IMR-90 (cell line): ENCODE data around the gene NUP210. TPM values are rescaled to one million over a fixed set of nuclear protein-coding genes. Genes with fewer than 3 reads are reported as not detected.

Experiments used
- ATAC-seq: fragments of 200-7000 bp; cut with Tn5 transposase; 2 replicates; pipeline ENCODE4 v1.9.1; 2020; ENCODE audit warnings: low read depth, mild to moderate bottlenecking, moderate library complexity
- Bru-seq: library from RNA; stranded (reverse); fragments of 400-500 nt; gene quantifications from one replicate; lab custom pipeline; 2021; lab: Mats Ljungman, UMichigan
- BruChase-seq, 2 experiments: library from RNA; stranded (reverse); fragments of 400-500 nt; gene quantifications; one replicate each; lab custom pipeline; 2021; lab: Mats Ljungman, UMichigan
- BruUV-seq: library from RNA; stranded (reverse); fragments of 400-500 nt; replicated peaks from 2 replicates; lab custom pipeline; 2021; lab: Mats Ljungman, UMichigan
- CTCF ChIA-PET: fragments of 300-600 bp; formaldehyde crosslinking; extraction: SDS; loops from one replicate; lab custom pipeline; 2021; ENCODE audit warnings: antibody characterized with exemption; lab: Yijun Ruan, JAX
- POLR2A ChIA-PET: fragments of 300-600 bp; sonication (Branson Sonifier 250); formaldehyde crosslinking; loops from one replicate; lab custom pipeline; 2022; ENCODE audit warnings: antibody characterized with exemption; ENCODE audit not compliant: unreplicated experiment; lab: Charles Lee
- DNase-seq: peaks from one replicate; pipeline ENCODE4 v3.0.0; 2013
- H2AFZ ChIP-seq: replicated peaks from 2 replicates; pipeline ENCODE3; 2013; ENCODE audit warnings: low read length, mild to moderate bottlenecking; ENCODE audit not compliant: poor library complexity
- H2AK5ac ChIP-seq: 2 replicates; pipeline ENCODE4 v1.6.1; 2013; ENCODE audit warnings: low read depth, low read length, inconsistent platforms
- H2AK9ac ChIP-seq: replicated peaks from 2 replicates; pipeline ENCODE3; 2013; ENCODE audit warnings: mild to moderate bottlenecking, low read depth, low read length, moderate library complexity; ENCODE audit not compliant: poor library complexity
- H2BK120ac ChIP-seq: 2 replicates; pipeline ENCODE4 v1.6.1; 2013; ENCODE audit warnings: low read depth, low read length, inconsistent platforms
- H2BK15ac ChIP-seq: 3 replicates; pipeline ENCODE4 v1.6.1; 2013; ENCODE audit warnings: low read depth, low read length, inconsistent platforms
- H2BK20ac ChIP-seq: 2 replicates; pipeline ENCODE4 v1.6.1; 2013; ENCODE audit warnings: low read depth, mild to moderate bottlenecking, inconsistent platforms, low read length, moderate library complexity
- H2BK5ac ChIP-seq: 2 replicates; pipeline ENCODE4 v1.6.1; 2013; ENCODE audit warnings: mild to moderate bottlenecking, low read depth, low read length, inconsistent platforms; ENCODE audit not compliant: poor library complexity, severe bottlenecking
- H3K14ac ChIP-seq: replicated peaks from 2 replicates; pipeline ENCODE4 v1.6.1; 2013; ENCODE audit warnings: low read depth, low read length, inconsistent platforms
- H3K18ac ChIP-seq: 2 replicates; pipeline ENCODE4 v1.6.1; 2013; ENCODE audit warnings: low read depth, low read length, control low read depth
- H3K23ac ChIP-seq: 2 replicates; pipeline ENCODE4 v1.6.1; 2013; ENCODE audit warnings: low read depth, low read length, inconsistent platforms
- H3K27ac ChIP-seq: 2 replicates; pipeline ENCODE4 v1.5.1; 2013; ENCODE audit warnings: mild to moderate bottlenecking, control low read depth, low read length; ENCODE audit not compliant: insufficient read depth
- H3K27me3 ChIP-seq: 2 replicates; pipeline ENCODE4 v1.6.1; 2013; ENCODE audit warnings: low read length; ENCODE audit not compliant: control insufficient read depth, insufficient read depth
- H3K36me3 ChIP-seq: 2 replicates; pipeline ENCODE4 v1.6.1; 2013; ENCODE audit warnings: low read length, mixed read lengths; ENCODE audit not compliant: control insufficient read depth, insufficient read depth
- H3K4ac ChIP-seq: 2 replicates; pipeline ENCODE4 v1.6.1; 2013; ENCODE audit warnings: low read depth, low read length, inconsistent platforms
- H3K4me1 ChIP-seq: 2 replicates; pipeline ENCODE4 v1.6.1; 2013; ENCODE audit warnings: low read length, mixed read lengths; ENCODE audit not compliant: control insufficient read depth, insufficient read depth
- H3K4me2 ChIP-seq: 2 replicates; pipeline ENCODE4 v1.6.1; 2013; ENCODE audit warnings: low read depth, mild to moderate bottlenecking, control low read depth, low read length, moderate library complexity
- H3K4me3 ChIP-seq: 2 replicates; pipeline ENCODE4 v1.5.1; 2013; ENCODE audit warnings: low read depth, mild to moderate bottlenecking, control low read depth, low read length, moderate library complexity; ENCODE audit not compliant: insufficient read depth
- H3K56ac ChIP-seq: 2 replicates; pipeline ENCODE4 v1.6.1; 2013; ENCODE audit warnings: low read length, inconsistent platforms; ENCODE audit not compliant: insufficient read depth; ENCODE audit errors: extremely low read depth
- H3K79me1 ChIP-seq, 2 experiments: 2 replicates each; pipeline ENCODE4 v1.6.1; 2013; ENCODE audit warnings: low read length in 2 of 2, inconsistent platforms in 1 of 2, low read depth in 1 of 2
- H3K9ac ChIP-seq: 2 replicates; pipeline ENCODE4 v1.6.1; 2013; ENCODE audit warnings: low read depth, low read length, control low read depth
- H3K9me1 ChIP-seq: 2 replicates; pipeline ENCODE4 v1.6.1; 2013; ENCODE audit warnings: low read length, inconsistent platforms; ENCODE audit not compliant: insufficient read depth
- H3K9me3 ChIP-seq: 2 replicates; pipeline ENCODE4 v1.6.1; 2013; ENCODE audit warnings: low read length; ENCODE audit not compliant: control insufficient read depth, insufficient read depth
- H4K20me1 ChIP-seq: 2 replicates; pipeline ENCODE4 v1.6.1; 2013; ENCODE audit warnings: low read length, inconsistent platforms; ENCODE audit not compliant: insufficient read depth
- H4K5ac ChIP-seq: 2 replicates; pipeline ENCODE4 v1.6.1; 2013; ENCODE audit warnings: mild to moderate bottlenecking, low read depth, low read length, control low read depth
- H4K8ac ChIP-seq, 2 experiments: 2 replicates each; pipeline ENCODE4 v1.6.1; 2013; ENCODE audit warnings: low read depth in 2 of 2, low read length in 2 of 2, control low read depth in 1 of 2, inconsistent platforms in 1 of 2
- H4K91ac ChIP-seq: 2 replicates; pipeline ENCODE4 v1.6.1; 2013; ENCODE audit warnings: low read depth, low read length, inconsistent platforms; ENCODE audit not compliant: insufficient read depth
- POLR2A ChIP-seq: IDR thresholded peaks from 2 replicates; pipeline ENCODE4 v1.6.1; 2012; ENCODE audit warnings: mild to moderate bottlenecking, low read depth, low read length
- WGBS, 2 experiments: methylation state at CpG; one replicate each; pipeline versions ENCODE4 v1.1.5 to v1.1.7; 2013; ENCODE audit warnings: missing lambda C conversion rate in 2 of 2; ENCODE audit not compliant: insufficient read length in 1 of 2; ENCODE audit errors: extremely low coverage in 2 of 2; 5-methylcytosine and 5-hydroxymethylcytosine counted together
- dilution Hi-C: fragments of 300-500 bp; cut with HindIII; formaldehyde crosslinking; loops from one replicate; pipeline ENCODE4 v1.14.3; 2018; ENCODE audit warnings: low sequenced_read_pairs; ENCODE audit not compliant: unreplicated experiment
- in situ Hi-C: fragments of 300-500 bp; cut with MboI; formaldehyde crosslinking; loops from 3 replicates; pipeline ENCODE4 v1.14.3; 2019; ENCODE audit warnings: low sequenced_read_pairs, inconsistent platforms, mixed read lengths
- intact Hi-C: fragments of 100-400 bp; cut with micrococcal nuclease; formaldehyde crosslinking; loops from 2 replicates; pipeline ENCODE4 v1.10.0; 2022
- long read RNA-seq: library from polyadenylated mRNA; unstranded; transcript quantifications from one replicate; pipeline ENCODE4 v2.0.0, GENCODE V29; 2021; ENCODE audit not compliant: unreplicated experiment
- polyA plus RNA-seq, 3 experiments: library from polyadenylated mRNA; depleted of rRNA; stranded (reverse); fragments of >200 nt; gene quantifications; 2 replicates each; pipeline ENCODE4 v1.2.3, GENCODE V29; 2012; ENCODE audit warnings: low replicate concordance in 1 of 3
- total RNA-seq: library from RNA; depleted of rRNA; stranded (reverse); fragments of >200 nt; gene quantifications from 2 replicates; pipeline ENCODE4 v1.2.3, GENCODE V29; 2012; rRNA removed

Gene NUP210
- under 0.01 TPM in 1 of 2 replicates, not detected in the other for total RNA-seq
- 0.03 and 0.04 TPM in 2 replicates for polyA plus RNA-seq (2012; rRNA removed)
- polyA plus RNA-seq (2012; cell fraction: cytosol; rRNA removed) = 0.03 and 0.04 TPM in 2 replicates
- polyA plus RNA-seq (2012; cell fraction: nucleus; rRNA removed; ENCODE audit: low replicate concordance) = 0.03 and 0.17 TPM in 2 replicates
- Bru-seq, nascent RNA = percentile 17 among the genes with signal in this experiment
- percentile 17 among the genes with signal in this experiment for BruChase-seq, experiment 1, labeled RNA remaining after a 6-hour chase
- percentile 15 among the genes with signal in this experiment for BruChase-seq, experiment 2, labeled RNA remaining after a 2-hour chase
- long read RNA-seq = 0 reads

GRCh38 chr3:13420045-13420830, at the start of gene NUP210:
Gene NUP210 (minus strand): TSS chr3:13420322. CDS start chr3:13420226, 96 bp downstream.
- 2% methylated on average over 53 of the region's 90 CpGs; no CpG with 5 or more reads in 1 of the 2 experiments for WGBS, 2 experiments

More at GRCh38 chr3:13420045-13420830, at the start of gene NUP210:
- no peak within 1 kb of the TSS for H3K56ac ChIP-seq
- no peak within 1 kb of the TSS for H4K8ac ChIP-seq
- H3K14ac ChIP-seq = no peak within 1 kb of the TSS
- dilution Hi-C loops = no loop called here
- no peak within 1 kb of the TSS for H4K91ac ChIP-seq
- H2BK120ac ChIP-seq = no peak within 1 kb of the TSS
- no peak within 1 kb of the TSS for H3K9ac ChIP-seq
- in situ Hi-C loops = no loop called here
- H2AFZ ChIP-seq = peak within 1 kb of the TSS; percentile 43
- BruUV-seq = no TSS peak
- H3K23ac ChIP-seq = no peak within 1 kb of the TSS
- no peak within 1 kb of the TSS for H3K4ac ChIP-seq
- intact Hi-C loops = no loop called here
- peaks cover 51% of the 10 kb centered on the region for H3K27me3 ChIP-seq
- H2AK9ac ChIP-seq = peak within 1 kb of the TSS; percentile 65
- ATAC-seq (no peak), DNase-seq (no peak)
- no peak within 1 kb of the TSS for H3K27ac ChIP-seq
- H2AK5ac ChIP-seq = no peak within 1 kb of the TSS
- peaks cover 2% of the 10 kb centered on the region; the same call in 1 of the 2 replicates for H3K9me3 ChIP-seq
- no peak within 1 kb of the TSS for H2BK5ac ChIP-seq
- no peak within 1 kb of the TSS for H2BK20ac ChIP-seq
- H4K20me1 ChIP-seq = no peaks in the 10 kb centered on the region
- H4K5ac ChIP-seq = no peak within 1 kb of the TSS
- no peaks in the 10 kb centered on the region for H3K4me1 ChIP-seq
- no peak within 1 kb of the TSS for H3K4me2 ChIP-seq
- no peak for TF ChIP-seq POLR2A
- CTCF ChIA-PET = no interaction called here
- no peaks in the 10 kb centered on the region for H3K9me1 ChIP-seq
- no peak within 1 kb of the TSS for H3K18ac ChIP-seq
- no peaks in the 10 kb centered on the region for H3K79me1 ChIP-seq
- H3K36me3 ChIP-seq = no peaks in the 10 kb centered on the region
- H2BK15ac ChIP-seq = no peak within 1 kb of the TSS
- no peak within 1 kb of the TSS for H3K4me3 ChIP-seq
- POLR2A ChIA-PET = no interaction called here
